ENCODE measurements around the gene CCNY. TPM values are rescaled to one million over a fixed set of nuclear protein-coding genes. Genes with fewer than 3 reads are reported as not detected.

The CCNY gene
- total RNA-seq, 1 experiment from 2014 or later, result 122 TPM

DNA sequence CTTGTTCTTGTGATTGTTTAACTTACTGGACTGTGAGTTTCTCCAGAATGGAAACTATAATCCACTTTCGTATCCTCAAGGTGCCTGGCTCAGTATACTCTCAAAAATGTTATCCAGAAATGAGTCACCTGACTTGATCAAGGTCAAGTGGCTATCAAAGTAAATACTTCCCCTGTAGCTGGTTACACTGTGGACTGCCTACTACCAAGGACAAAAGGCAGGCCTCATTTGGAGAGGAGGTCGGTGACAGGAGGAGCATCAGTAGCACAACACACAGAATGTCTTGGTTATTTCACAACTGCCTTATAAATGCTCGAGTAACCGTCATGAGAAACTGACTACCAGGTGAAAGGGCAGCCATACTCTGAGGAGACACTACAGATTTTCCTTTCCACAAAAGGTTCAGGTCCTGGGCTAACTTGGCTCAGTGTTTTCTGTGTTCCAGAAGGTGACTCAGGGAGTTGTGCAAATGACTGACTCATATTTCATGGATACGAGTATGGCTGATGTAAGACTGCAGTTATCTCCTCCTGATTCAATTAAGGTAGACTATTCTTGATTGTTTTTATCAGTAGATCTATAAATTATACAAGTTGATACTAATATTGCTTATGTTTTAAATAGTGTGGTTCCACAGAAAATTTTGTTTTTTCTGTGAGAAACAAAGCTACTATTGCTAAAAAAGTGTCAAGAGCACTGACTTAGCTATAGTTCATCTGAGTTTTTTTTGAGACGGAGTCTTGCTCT, 4.2 kb upstream of the CCNY start:
- H3K36me3 Mint-ChIP-seq (ENCODE audit: insufficient read depth, unreplicated experiment), result peaks cover 30% of the 10 kb centered on the region
- BruUV-seq (replicated peaks), result no TSS peak
- H3K9me3 Mint-ChIP-seq (ENCODE audit: unreplicated experiment), result peaks cover 11% of the 10 kb centered on the region
- H3K27ac Mint-ChIP-seq (ENCODE audit: unreplicated experiment), result no peak overlapping the region
- Histone ChIP-seq H3K36me3 (ENCODE audit: control insufficient read depth, insufficient read depth, low read length) (peaks cover 1% of the 10 kb centered on the region; the same call in 1 of the 2 replicates), H3K27me3 (replicated peaks; ENCODE audit: control insufficient read depth, insufficient read depth, low read length) (no peaks in the 10 kb centered on the region), H3K9me3 (no peaks in the 10 kb centered on the region), H3K4me3 (ENCODE audit: low read depth, low read length) (no peak overlapping the region), H3K4me1 (peaks cover 24% of the 10 kb centered on the region; the same call in 1 of the 2 replicates)
- ChIA-PET CTCF (interaction anchor here (1.5 kb wide), 1 partner anchor 25 kb away, joined by 3 read pairs; no protein-coding TSS in a partner anchor), POLR2A (interaction anchor here (0.6 kb wide), 1 partner anchor 165 kb away, joined by 8 read pairs; no protein-coding TSS in a partner anchor)
- intact Hi-C loops (cut with micrococcal nuclease; ENCODE audit: unreplicated experiment), result no loop called here
- TF ChIP-seq, protein P1, sequence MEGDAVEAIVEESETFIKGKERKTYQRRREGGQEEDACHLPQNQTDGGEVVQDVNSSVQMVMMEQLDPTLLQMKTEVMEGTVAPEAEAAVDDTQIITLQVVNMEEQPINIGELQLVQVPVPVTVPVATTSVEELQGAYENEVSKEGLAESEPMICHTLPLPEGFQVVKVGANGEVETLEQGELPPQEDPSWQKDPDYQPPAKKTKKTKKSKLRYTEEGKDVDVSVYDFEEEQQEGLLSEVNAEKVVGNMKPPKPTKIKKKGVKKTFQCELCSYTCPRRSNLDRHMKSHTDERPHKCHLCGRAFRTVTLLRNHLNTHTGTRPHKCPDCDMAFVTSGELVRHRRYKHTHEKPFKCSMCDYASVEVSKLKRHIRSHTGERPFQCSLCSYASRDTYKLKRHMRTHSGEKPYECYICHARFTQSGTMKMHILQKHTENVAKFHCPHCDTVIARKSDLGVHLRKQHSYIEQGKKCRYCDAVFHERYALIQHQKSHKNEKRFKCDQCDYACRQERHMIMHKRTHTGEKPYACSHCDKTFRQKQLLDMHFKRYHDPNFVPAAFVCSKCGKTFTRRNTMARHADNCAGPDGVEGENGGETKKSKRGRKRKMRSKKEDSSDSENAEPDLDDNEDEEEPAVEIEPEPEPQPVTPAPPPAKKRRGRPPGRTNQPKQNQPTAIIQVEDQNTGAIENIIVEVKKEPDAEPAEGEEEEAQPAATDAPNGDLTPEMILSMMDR (IDR thresholded peaks at IDR 0.05; ENCODE audit: insufficient read depth in 1 of 2, low read depth in 1 of 2, low read length in 1 of 2, severe bottlenecking in 1 of 2, unreplicated experiment in 1 of 2), result no peak
- H3K4me3 Mint-ChIP-seq (ENCODE audit: unreplicated experiment), result no peak overlapping the region
- peak in 1 of 2 experiments; percentile 40 for DNase-seq
- H3K4me1 Mint-ChIP-seq (ENCODE audit: low read depth, unreplicated experiment), result peaks cover 38% of the 10 kb centered on the region
- no peaks in the 10 kb centered on the region for H3K27me3 Mint-ChIP-seq (ENCODE audit: insufficient read depth, unreplicated experiment)

DNA sequence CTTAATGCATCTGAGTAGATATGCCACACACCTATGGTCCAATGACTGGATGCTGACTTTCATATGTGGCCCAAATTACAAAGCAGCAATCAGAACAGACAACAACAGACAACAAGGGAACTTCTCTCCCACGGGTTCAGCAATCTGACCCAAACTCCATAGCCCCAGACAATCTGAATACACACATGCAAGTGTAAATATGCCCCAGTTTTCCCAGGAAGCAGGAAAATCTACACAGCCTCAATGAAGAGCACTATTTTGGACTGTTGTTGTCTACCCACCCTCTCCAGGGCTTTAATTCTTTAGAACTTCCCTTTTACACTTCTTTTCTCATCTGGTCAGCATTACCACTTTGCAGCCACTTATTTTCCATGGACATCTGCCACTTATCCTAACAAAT, 2.0 kb upstream of the CCNY start:
- intact Hi-C loops (cut with micrococcal nuclease; ENCODE audit: unreplicated experiment), result loop anchor here (2.0 kb wide), 1 partner anchor 93 kb away; no protein-coding TSS in a partner anchor
- no TSS peak for BruUV-seq (replicated peaks)
- Mint-ChIP-seq H3K9me3 (ENCODE audit: unreplicated experiment) (peaks cover 11% of the 10 kb centered on the region), H3K36me3 (ENCODE audit: insufficient read depth, unreplicated experiment) (peaks cover 30% of the 10 kb centered on the region), H3K27me3 (ENCODE audit: insufficient read depth, unreplicated experiment) (no peaks in the 10 kb centered on the region), H3K27ac (ENCODE audit: unreplicated experiment) (no peak overlapping the region), H3K4me3 (ENCODE audit: unreplicated experiment) (peak overlapping the region; percentile 97), H3K4me1 (ENCODE audit: low read depth, unreplicated experiment) (peaks cover 52% of the 10 kb centered on the region)
- H3K36me3 ChIP-seq (ENCODE audit: control insufficient read depth, insufficient read depth, low read length), result peaks cover 1% of the 10 kb centered on the region; the same call in 1 of the 2 replicates
- H3K9me3 ChIP-seq, result no peaks in the 10 kb centered on the region
- peaks cover 39% of the 10 kb centered on the region for H3K4me1 ChIP-seq
- TF ChIP-seq, protein P1 (IDR thresholded peaks at IDR 0.05; ENCODE audit: insufficient read depth in 1 of 2, low read depth in 1 of 2, low read length in 1 of 2, severe bottlenecking in 1 of 2, unreplicated experiment in 1 of 2), result no peak
- H3K27me3 ChIP-seq (replicated peaks; ENCODE audit: control insufficient read depth, insufficient read depth, low read length), result no peaks in the 10 kb centered on the region
- no peak overlapping the region for H3K4me3 ChIP-seq (ENCODE audit: low read depth, low read length)
- ChIA-PET CTCF (no interaction called here), POLR2A (no interaction called here)
- DNase-seq, result no peak

DNA sequence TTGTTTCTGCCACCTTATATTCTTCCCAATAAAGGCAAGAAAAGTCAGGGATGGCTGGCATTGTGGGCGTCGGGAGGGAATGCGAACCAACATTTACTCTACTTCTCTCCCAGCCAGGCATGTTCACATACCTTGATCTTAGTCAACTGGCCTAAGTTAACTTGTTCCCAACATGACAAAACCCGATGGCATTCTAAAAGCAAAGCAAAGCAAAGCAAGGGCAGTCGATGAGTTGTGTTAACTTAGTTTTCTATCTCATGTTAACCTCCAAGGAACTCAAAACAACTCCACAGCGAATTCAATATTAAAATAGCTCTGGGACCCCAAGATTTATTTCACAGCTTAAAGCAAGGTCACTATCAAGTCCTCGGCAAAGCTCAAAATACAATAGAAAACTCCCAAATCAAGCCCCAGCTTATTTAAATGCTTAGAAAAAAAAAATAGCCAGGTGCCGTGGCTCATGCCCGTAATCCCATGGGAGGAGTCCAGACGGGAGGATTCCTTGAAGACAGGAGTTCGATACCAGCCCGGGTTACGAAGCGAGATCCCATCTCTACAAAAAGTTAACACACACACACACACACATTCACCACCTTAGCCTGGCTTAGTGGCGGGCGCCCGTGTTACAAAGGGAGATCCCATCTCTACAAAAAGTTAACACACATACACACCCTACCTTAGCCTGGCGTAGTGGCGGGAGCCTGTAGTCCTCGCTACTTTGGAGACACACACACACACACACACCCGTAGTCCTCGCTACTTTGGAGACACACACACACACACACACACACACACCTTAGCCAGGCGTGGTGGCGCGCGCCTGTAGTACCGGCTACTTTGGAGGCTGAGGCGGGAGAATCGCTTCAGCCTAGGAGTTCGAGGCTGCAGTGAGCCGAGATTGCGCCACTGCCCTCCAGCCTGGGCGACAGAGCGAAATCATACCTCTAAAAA, 901 bp upstream of the CCNY start:
- ChIA-PET CTCF (no interaction called here), POLR2A (no interaction called here)
- Mint-ChIP-seq H3K27me3 (ENCODE audit: insufficient read depth, unreplicated experiment) (no peaks in the 10 kb centered on the region), H3K27ac (ENCODE audit: unreplicated experiment) (peak overlapping the region; percentile 98), H3K4me1 (ENCODE audit: low read depth, unreplicated experiment) (peaks cover 57% of the 10 kb centered on the region), H3K36me3 (ENCODE audit: insufficient read depth, unreplicated experiment) (peaks cover 30% of the 10 kb centered on the region), H3K9me3 (ENCODE audit: unreplicated experiment) (peaks cover 11% of the 10 kb centered on the region), H3K4me3 (ENCODE audit: unreplicated experiment) (peak overlapping the region; percentile 97)
- Histone ChIP-seq H3K4me3 (ENCODE audit: low read depth, low read length) (peak overlapping the region; percentile 99), H3K27me3 (replicated peaks; ENCODE audit: control insufficient read depth, insufficient read depth, low read length) (no peaks in the 10 kb centered on the region), H3K9me3 (no peaks in the 10 kb centered on the region), H3K4me1 (peaks cover 47% of the 10 kb centered on the region), H3K36me3 (ENCODE audit: control insufficient read depth, insufficient read depth, low read length) (peaks cover 1% of the 10 kb centered on the region; the same call in 1 of the 2 replicates)
- TF ChIP-seq, protein P1 (IDR thresholded peaks at IDR 0.05; ENCODE audit: insufficient read depth in 1 of 2, low read depth in 1 of 2, low read length in 1 of 2, severe bottlenecking in 1 of 2, unreplicated experiment in 1 of 2), result no peak
- TSS peak; percentile 48 for BruUV-seq (replicated peaks)
- DNase-seq, result peak in 1 of 2 experiments; percentile 54
- intact Hi-C loops (cut with micrococcal nuclease; ENCODE audit: unreplicated experiment), result loop anchor here (1.0 to 5.0 kb wide), 5 partner anchors 29 to 208 kb away; no protein-coding TSS in a partner anchor

Measured in Caco-2 (cell line).